K562 (cell line): ENCODE measurements around the gene APCDD1L. TPM values are rescaled to one million over a fixed set of nuclear protein-coding genes. Genes with fewer than 3 reads are reported as not detected.

Source experiments
- ATAC-seq: fragments of 200-7000 bp; cut with Tn5 transposase; 3 replicates; pipeline ENCODE4 v1.9.1; 2020; ENCODE audit warnings: moderate library complexity
- BruUV-seq: library from RNA; stranded (reverse); fragments of 400-500 nt; replicated peaks from 2 replicates; lab custom pipeline; 2021; lab: Mats Ljungman, UMichigan
- CTCF ChIA-PET: fragments of 300-600 bp; formaldehyde crosslinking; extraction: SDS; loops from one replicate; lab custom pipeline; 2021; ENCODE audit warnings: low intra/inter-chr PET ratio; lab: Yijun Ruan, JAX
- POLR2A ChIA-PET: fragments of 300-600, 350-650 bp; sonication (Branson Sonifier 250); formaldehyde crosslinking; extraction: SDS; loops from one replicate; lab custom pipeline; 2021; ENCODE audit warnings: antibody characterized with exemption, inconsistent platforms; lab: Yijun Ruan, JAX
- DNase-seq, 4 experiments: peaks; one replicate each; pipeline versions ENCODE4 v3.0.0 to v3.0.0-alpha.2; 2011 to 2018; ENCODE audit warnings: low spot score in 3 of 4, mixed read lengths in 3 of 4; ENCODE audit errors: extremely low read depth in 1 of 4
- FAIRE-seq: peaks from 2 replicates; lab custom pipeline; 2011; peaks lifted over from hg19 to GRCh38; lab: Jason Lieb, UNC
- H2AFZ ChIP-seq: 2 replicates; pipeline ENCODE4 v1.6.0; 2011; ENCODE audit warnings: low read depth, low read length, control low read depth, inconsistent platforms
- H3K27ac ChIP-seq: fragments of 200-600 bp; 3 replicates; pipeline ENCODE4 v1.8.0; 2011; ENCODE audit warnings: low read depth, mild to moderate bottlenecking, control low read depth, inconsistent platforms, low read length, moderate library complexity, mixed read lengths; ENCODE audit errors: extremely low read depth
- H3K27me3 ChIP-seq, 2 experiments: fragments of 300-600 bp in 1 of 2; 2 replicates in 1 of 2; 3 replicates in 1 of 2; pipeline versions ENCODE4 v1.6.0 to v1.8.0; 2011; ENCODE audit warnings: inconsistent platforms in 2 of 2, low read length in 2 of 2, mild to moderate bottlenecking in 1 of 2, mixed read lengths in 1 of 2, moderate library complexity in 1 of 2; ENCODE audit not compliant: control insufficient read depth in 2 of 2, insufficient read depth in 2 of 2
- H3K36me3 ChIP-seq: fragments of 300-600 bp; 3 replicates; pipeline ENCODE4 v1.8.0; 2011; ENCODE audit warnings: mild to moderate bottlenecking, low read length, inconsistent platforms; ENCODE audit not compliant: control insufficient read depth, insufficient read depth
- H3K4me1 ChIP-seq, 2 experiments: fragments of 200-600 bp in 1 of 2; replicated peaks in 1 of 2; 2 replicates in 1 of 2; 3 replicates in 1 of 2; pipeline versions ENCODE4 v1.5.1 to v1.8.0; 2011; ENCODE audit warnings: inconsistent platforms in 2 of 2, low read length in 2 of 2, mild to moderate bottlenecking in 1 of 2, mixed read lengths in 1 of 2, moderate library complexity in 1 of 2; ENCODE audit not compliant: control insufficient read depth in 2 of 2, insufficient read depth in 2 of 2
- H3K4me2 ChIP-seq: 2 replicates; pipeline ENCODE4 v1.6.1; 2011; ENCODE audit warnings: low read length, control low read depth, inconsistent platforms, mixed read lengths; ENCODE audit not compliant: insufficient read depth
- H3K4me3 ChIP-seq: fragments of 200-600 bp; sonication (generic), shearing (Covaris generic); 2 replicates; pipeline ENCODE4 v1.5.1; 2016; ENCODE audit warnings: control low read depth, inconsistent platforms
- H3K79me2 ChIP-seq: fragments of 200-600 bp; 3 replicates; pipeline ENCODE4 v1.8.0; 2011; ENCODE audit warnings: low read length, inconsistent platforms; ENCODE audit not compliant: control insufficient read depth, insufficient read depth
- H3K9ac ChIP-seq, 2 experiments: 2 replicates each; pipeline versions ENCODE4 v1.6.0 to v1.6.1; 2011; ENCODE audit warnings: low read depth in 2 of 2, low read length in 2 of 2, control low read depth in 1 of 2, inconsistent platforms in 1 of 2, mild to moderate bottlenecking in 1 of 2, mixed read lengths in 1 of 2; ENCODE audit not compliant: insufficient read depth in 1 of 2
- H3K9me1 ChIP-seq: one replicate; pipeline ENCODE4 v1.6.0; 2011; ENCODE audit warnings: inconsistent platforms, mild to moderate bottlenecking, low read length, moderate library complexity; ENCODE audit not compliant: control insufficient read depth, insufficient read depth
- H3K9me3 ChIP-seq: replicated peaks from 2 replicates; pipeline ENCODE4 v1.5.1; 2011; ENCODE audit warnings: low read depth, low read length, inconsistent platforms; ENCODE audit not compliant: control insufficient read depth, insufficient read depth
- H4K20me1 ChIP-seq: replicated peaks from 2 replicates; pipeline ENCODE4 v1.6.1; 2011; ENCODE audit warnings: low read length, inconsistent platforms, mixed read lengths; ENCODE audit not compliant: control insufficient read depth, insufficient read depth
- DIDO1 ChIP-seq: fragments of 450-650 bp; IDR thresholded peaks from 2 replicates; pipeline ENCODE4 v1.6.1; 2016; ENCODE audit warnings: low read depth, missing biosample characterization, missing genetic modification characterization
- ELF1 ChIP-seq: fragments of 200-800 bp; sonication (Bioruptor generic); IDR thresholded peaks from 2 replicates; pipeline ENCODE4 v1.6.1; 2016; ENCODE audit warnings: missing genetic modification characterization, missing compliant biosample characterization
- RBM25 ChIP-seq: fragments of 200-400 bp; formaldehyde crosslinking; IDR thresholded peaks from 2 replicates; pipeline ENCODE4 v1.6.1; 2018; ENCODE audit warnings: low read length, low read depth, moderate library complexity; ENCODE audit not compliant: severe bottlenecking
- SIN3A ChIP-seq, 2 experiments: fragments of 150-350 bp in 1 of 2; IDR thresholded peaks; 2 replicates each; pipeline ENCODE4 v1.6.1; 2011 to 2016; ENCODE audit warnings: borderline replicate concordance in 2 of 2, low read depth in 2 of 2, low read length in 2 of 2, mild to moderate bottlenecking in 2 of 2, moderate library complexity in 2 of 2; ENCODE audit not compliant: control insufficient read depth in 1 of 2
- SRF ChIP-seq, 2 experiments: fragments of 250-450, 450-650 bp in 1 of 2; sonication (Bioruptor Pico) in 1 of 2; sonication (generic) in 1 of 2; formaldehyde crosslinking; IDR thresholded peaks; 2 replicates each; pipeline versions ENCODE4 v1.5.0 to v1.5.1; 2020 to 2022; ENCODE audit warnings: mild to moderate bottlenecking in 1 of 2, missing genetic modification reagents in 1 of 2
- ZNF212 ChIP-seq: fragments of 450-650 bp; formaldehyde crosslinking; IDR thresholded peaks from 2 replicates; pipeline ENCODE4 v1.4.0; 2020; ENCODE audit warnings: mild to moderate bottlenecking
- WGBS: fragments of 100-300 bp; shearing (Covaris generic); methylation state at CpG from one replicate; pipeline ENCODE4 v1.1.6; 2016; ENCODE audit warnings: low coverage, mixed read lengths; ENCODE audit not compliant: insufficient coverage; ENCODE audit errors: missing lambda C conversion rate; 5-methylcytosine and 5-hydroxymethylcytosine counted together
- in situ Hi-C: fragments of 300-500 bp; cut with MboI; formaldehyde crosslinking; loops from 4 replicates; pipeline ENCODE4 v1.15.0; 2018; ENCODE audit warnings: inconsistent platforms, mixed read lengths
- intact Hi-C: fragments of 100-400 bp; cut with micrococcal nuclease; formaldehyde crosslinking; loops from 2 replicates; pipeline ENCODE4 v1.14.2; 2022
- polyA plus RNA-seq, 8 experiments: library from polyadenylated mRNA; depleted of rRNA in 4 of 8; stranded (reverse) in 5 of 8; unstranded in 3 of 8; fragments of >200 nt; fragmentation: Nextera tagmentation in 2 of 8; fragmentation: Illumina TruSeq in 1 of 8; extraction: Ambion mirVana in 2 of 8; extraction: Trizol in 1 of 8; gene quantifications; 2 replicates each; pipeline versions ENCODE4 v1.2.1 to v1.2.3, GENCODE V29; 2011 to 2014; ENCODE audit warnings: inconsistent platforms in 1 of 8, missing spikeins in 1 of 8
- total RNA-seq, 7 experiments: library from RNA; depleted of rRNA in 6 of 7; stranded (reverse); fragments of >200 nt in 6 of 7; fragmentation: Illumina TruSeq in 2 of 7; extraction: Trizol in 2 of 7; gene quantifications; 2 replicates each; pipeline versions ENCODE4 v1.2.1 to v1.2.3, GENCODE V29; 2011 to 2021; ENCODE audit warnings: low replicate concordance in 1 of 7

APCDD1L gene
- total and polyA plus RNA-seq, 9 of the 15 experiments (the other 6 are each of a cell fraction or from before 2014, with no cell fraction given): not detected

DNA sequence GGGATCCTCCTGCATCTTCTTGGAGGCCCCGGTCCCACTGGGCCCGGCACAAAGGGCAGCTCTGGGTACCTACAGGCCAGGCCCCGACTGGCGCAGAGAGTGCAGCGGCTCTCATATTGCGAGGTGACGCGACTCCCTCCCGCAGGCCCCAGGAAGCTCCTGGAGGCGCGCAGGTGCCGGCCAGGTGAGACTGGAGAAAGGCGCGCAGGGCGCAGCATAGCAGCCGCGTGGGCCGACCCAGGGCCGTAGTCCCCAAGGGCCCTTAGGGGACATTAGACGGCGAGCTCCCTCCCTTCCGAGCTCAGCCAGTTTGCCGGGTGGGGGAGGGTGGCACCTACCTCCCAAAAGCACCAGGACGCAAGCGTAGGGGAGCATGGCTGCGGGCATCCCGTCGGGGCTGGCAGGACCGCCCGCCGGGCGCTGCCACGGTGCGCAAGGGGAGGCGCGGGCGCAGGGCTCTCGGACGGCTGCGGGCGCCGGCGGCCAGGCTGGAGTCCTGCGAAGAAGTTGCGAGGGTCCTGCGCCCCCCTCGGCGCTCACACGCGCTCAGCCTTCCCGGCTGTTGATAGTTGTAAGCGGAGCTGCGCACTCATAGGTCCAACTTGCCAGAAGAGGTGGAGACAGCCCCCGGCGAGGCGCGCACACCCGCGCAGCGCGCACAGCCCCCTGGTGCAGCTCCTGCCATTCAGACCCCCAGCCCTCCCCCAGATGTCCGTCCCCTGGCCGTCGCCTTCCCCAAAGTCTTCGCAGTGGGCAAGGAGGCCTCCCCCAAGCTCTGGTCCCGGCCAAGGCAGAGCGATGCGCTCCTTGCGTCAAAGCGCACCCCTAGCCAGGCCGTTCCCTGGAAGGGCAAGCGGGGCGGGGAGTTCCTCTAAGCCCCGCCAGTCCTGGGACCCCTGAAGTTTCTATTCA is 622 bp downstream of the APCDD1L start (continued):
- TF ChIP-seq SRF (CRISPR knock-in tag; IDR thresholded peaks at IDR 0.05) (no peak), ZNF212 (CRISPR knock-in tag) (no peak), SIN3A (IDR thresholded peaks at IDR 0.05; ENCODE audit: borderline replicate concordance in 2 of 2, control insufficient read depth in 1 of 2, low read depth in 2 of 2, low read length in 2 of 2) (no peak), DIDO1 (tag) (no peak)

DNA sequence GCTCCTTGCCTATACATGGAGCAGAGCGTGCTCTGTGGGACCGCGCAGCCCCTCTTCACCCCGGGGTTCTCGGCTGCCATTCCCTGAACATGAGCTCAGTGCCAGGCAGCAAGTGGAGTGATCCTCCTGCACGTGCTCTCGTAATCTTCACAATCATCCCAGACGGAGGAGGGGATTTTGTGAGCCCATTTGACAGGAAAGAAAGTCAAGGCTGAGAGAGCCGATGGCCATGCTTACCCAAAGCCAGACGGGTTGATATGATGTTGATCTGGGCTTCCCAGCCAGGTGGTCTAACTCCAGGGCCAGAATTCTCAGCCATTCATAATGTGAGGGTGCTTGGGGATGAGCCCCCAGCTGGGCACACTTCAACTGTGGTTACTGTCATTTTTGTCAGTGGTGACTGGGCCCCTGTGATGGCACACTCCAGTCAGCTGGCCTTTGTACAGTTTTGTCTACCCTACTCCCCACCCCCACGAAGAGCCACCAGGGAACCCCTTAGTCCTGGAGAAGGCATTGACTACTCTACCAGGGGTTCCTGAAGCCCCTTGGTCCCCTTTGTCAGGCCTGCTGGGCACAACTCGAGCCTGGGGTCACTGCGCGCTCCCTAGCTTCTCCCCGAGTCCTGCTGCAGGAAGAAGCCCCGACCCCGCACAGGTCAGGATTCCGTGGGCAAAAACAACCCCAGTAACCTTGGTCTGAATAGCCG is 1.5 kb downstream of the APCDD1L start:
- Histone ChIP-seq H4K20me1 (no peaks in the 10 kb centered on the region), H3K9ac (no peak overlapping the region), H3K27ac (no peak overlapping the region), H2AFZ (no peak overlapping the region)
- in situ Hi-C loops: no loop called here
- no peak for FAIRE-seq
- TF ChIP-seq ELF1 (tag) (no peak), RBM25 (peak; percentile 4)
- TF ChIP-seq, all 486 proteins: peak for 1
- ATAC-seq (no peak), DNase-seq (no peak)
- no peaks in the 10 kb centered on the region for H3K79me2 ChIP-seq
- BruUV-seq: no TSS peak
- ChIA-PET CTCF (no interaction called here), POLR2A (no interaction called here)
- no peaks in the 10 kb centered on the region for H3K9me1 ChIP-seq
- WGBS: 8% methylated on average over 19 of the region's 19 CpGs
- no peak overlapping the region for H3K4me3 ChIP-seq
- H3K36me3 ChIP-seq: no peaks in the 10 kb centered on the region
- peaks cover 29 to 78% of the 10 kb centered on the region in 2 experiments; a peak in 4 of 5 replicates for H3K27me3 ChIP-seq
- intact Hi-C loops: no loop called here
- H3K4me1 ChIP-seq: peaks cover 0 to 15% of the 10 kb centered on the region in 2 experiments; a peak in 2 of 5 replicates
- no peak overlapping the region for H3K4me2 ChIP-seq
- no peaks in the 10 kb centered on the region for H3K9me3 ChIP-seq
